ENCODE measurements around the gene MRGPRD.

GRCh38 chr11:68963779-68964178, 17.0 kb downstream of the MRGPRD start:
- no peak for TF ChIP-seq SP1 (IDR thresholded peaks at IDR 0.05)
- TF ChIP-seq CTBP1 (IDR thresholded peaks at IDR 0.05; ENCODE audit: borderline replicate concordance) = no peak
- no peak for TF ChIP-seq TARDBP (IDR thresholded peaks at IDR 0.05)
- no peak for TF ChIP-seq SUZ12 (IDR thresholded peaks at IDR 0.05)
- TF ChIP-seq FOXM1 (IDR thresholded peaks at IDR 0.05; ENCODE audit: borderline replicate concordance) = no peak
- TF ChIP-seq ELF4 (IDR thresholded peaks at IDR 0.05) = no peak
- TF ChIP-seq HDGF (IDR thresholded peaks at IDR 0.05; ENCODE audit: borderline replicate concordance) = no peak
- no peak for TF ChIP-seq BHLHE40 (IDR thresholded peaks at IDR 0.05; ENCODE audit: borderline replicate concordance)
- no peak for TF ChIP-seq ZNF384 (IDR thresholded peaks at IDR 0.05)
- TF ChIP-seq FOXK2 (IDR thresholded peaks at IDR 0.05) = no peak

All from HEK293T (cell line).